Thyroid gland (tissue), 4 donors: Measurements from ENCODE around the gene PAM16.

Source experiments
- POLR2A ChIP-seq, 2 donors: fragments of 450-650 bp; IDR thresholded peaks; one replicate each; pipeline ENCODE4 v1.6.1; 2017; ENCODE audit warnings: antibody characterized with exemption in 2 of 2, mild to moderate bottlenecking in 2 of 2, moderate library complexity in 1 of 2
- TF ChIP-seq, protein P1 (sequence below), 6 experiments: fragments of 200-600 bp in 3 of 6; fragments of 450-650 bp in 3 of 6; sonication (generic) in 3 of 6; IDR thresholded peaks; one replicate each; pipeline ENCODE4 v1.5.1; 2016 to 2019; ENCODE audit warnings: antibody characterized with exemption in 6 of 6, mild to moderate bottlenecking in 2 of 6, inconsistent platforms in 1 of 6, moderate library complexity in 1 of 6

DNA sequence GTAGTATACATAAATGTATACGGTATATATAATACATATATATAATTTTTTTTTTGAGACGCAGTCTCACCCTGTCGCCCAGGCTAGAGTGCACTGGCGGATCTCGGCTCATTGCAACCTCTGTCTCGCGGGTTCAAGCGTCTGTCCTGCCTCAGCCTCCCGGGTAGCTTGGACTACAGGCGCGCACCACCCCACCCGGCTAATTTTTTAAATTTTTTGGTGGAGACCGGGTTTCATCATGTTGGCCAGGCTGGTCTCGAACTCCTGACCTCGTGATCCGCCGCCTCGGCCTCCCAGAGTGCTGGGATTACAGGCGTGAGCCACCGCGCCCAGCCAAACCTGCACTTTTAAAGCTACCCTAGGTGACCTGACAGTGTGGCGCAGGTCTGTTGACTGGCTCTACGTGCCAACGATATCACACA, 745 bp downstream of the PAM16 start:
- TF ChIP-seq, protein P1, sequence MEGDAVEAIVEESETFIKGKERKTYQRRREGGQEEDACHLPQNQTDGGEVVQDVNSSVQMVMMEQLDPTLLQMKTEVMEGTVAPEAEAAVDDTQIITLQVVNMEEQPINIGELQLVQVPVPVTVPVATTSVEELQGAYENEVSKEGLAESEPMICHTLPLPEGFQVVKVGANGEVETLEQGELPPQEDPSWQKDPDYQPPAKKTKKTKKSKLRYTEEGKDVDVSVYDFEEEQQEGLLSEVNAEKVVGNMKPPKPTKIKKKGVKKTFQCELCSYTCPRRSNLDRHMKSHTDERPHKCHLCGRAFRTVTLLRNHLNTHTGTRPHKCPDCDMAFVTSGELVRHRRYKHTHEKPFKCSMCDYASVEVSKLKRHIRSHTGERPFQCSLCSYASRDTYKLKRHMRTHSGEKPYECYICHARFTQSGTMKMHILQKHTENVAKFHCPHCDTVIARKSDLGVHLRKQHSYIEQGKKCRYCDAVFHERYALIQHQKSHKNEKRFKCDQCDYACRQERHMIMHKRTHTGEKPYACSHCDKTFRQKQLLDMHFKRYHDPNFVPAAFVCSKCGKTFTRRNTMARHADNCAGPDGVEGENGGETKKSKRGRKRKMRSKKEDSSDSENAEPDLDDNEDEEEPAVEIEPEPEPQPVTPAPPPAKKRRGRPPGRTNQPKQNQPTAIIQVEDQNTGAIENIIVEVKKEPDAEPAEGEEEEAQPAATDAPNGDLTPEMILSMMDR (IDR thresholded peaks at IDR 0.05): no peak
- TF ChIP-seq POLR2A (IDR thresholded peaks at IDR 0.05): no peak
